GM19452 (cell line): ENCODE data around the gene PAK1.

Source experiments
- ATAC-seq: cut with Tn5 transposase; IDR thresholded peaks from one replicate; pipeline ENCODE4 v1.9.1; 2021; ENCODE audit not compliant: unreplicated experiment

Gene PAK1

DNA sequence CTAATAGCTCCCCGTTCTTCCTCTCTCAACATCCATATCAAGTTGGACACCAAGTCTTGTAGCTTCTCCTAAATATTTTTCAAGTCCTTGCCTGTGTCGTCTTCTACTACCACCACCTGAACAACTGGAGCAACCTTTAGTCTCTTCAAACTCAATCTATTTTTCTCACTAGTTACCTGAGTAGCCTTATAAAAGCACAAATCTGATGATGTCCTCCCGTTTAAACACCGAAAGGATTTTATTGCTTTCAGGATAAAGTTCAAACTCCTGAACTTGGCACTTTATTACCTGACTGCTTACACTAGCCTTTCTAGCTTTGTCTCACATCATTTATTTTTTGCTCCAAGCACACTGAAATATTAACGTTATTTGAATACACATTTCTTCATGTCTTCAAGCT lies 1.3 kb upstream of the PAK1 start:
- ATAC-seq = no peak

DNA sequence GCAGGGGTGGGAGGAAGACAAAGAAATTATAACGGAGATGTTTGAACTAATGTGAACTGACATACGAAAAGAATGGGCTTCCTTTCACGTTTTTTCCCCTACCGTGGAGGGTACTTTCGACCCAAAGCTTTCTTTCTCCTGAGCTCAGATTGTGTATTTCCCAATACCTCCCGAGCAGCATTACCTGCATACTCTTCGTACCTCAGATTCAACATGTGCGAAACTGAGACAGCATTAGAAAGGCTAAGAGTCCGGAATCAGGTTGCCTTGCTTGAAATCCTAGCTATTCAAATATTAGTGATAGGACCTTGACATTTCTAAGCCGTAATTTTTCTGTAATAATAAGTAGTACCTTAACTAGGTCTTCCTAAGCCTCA lies 778 bp upstream of the PAK1 start:
- no peak for ATAC-seq

DNA sequence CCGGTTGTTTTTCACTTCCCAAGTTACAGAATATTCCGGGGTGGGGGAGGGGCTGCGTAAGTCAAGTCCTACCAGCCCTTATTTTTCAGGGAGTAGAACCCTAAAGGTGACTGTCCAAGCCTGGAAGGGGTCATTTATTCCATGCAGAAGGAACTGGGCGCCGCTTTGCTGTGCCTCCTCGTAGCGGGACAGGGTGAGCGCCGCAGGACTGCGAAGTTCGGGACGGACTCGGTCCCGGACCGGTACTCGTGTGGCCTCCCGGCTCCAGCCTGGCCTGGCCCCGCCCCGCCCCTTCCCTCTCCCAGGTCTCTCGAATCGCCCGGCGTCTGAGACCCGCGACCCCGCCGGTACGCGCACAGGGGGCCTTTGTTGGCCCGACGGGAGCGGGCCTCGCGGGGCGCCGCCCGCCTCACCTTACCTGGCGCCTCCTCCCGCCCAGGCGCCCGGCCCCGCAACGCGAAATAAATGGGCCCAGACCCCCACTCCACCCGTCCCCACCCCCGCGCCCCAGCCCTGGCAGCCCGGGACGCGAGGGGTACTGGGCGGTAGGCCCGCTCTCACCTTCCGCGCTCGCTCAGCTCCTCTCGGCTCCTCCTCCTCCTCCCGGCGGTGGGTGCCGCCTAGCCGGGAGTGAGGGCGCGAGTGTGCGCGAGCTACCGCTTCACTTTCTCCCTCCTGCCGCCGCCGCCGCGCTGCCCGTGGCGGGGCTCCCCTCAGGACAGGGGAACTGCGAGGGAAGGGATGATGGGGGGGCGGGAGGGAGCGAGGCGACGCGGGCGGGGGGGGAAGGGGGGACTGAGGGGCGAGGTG lies 698 bp downstream of the PAK1 start:
- peak; percentile 43 for ATAC-seq

DNA sequence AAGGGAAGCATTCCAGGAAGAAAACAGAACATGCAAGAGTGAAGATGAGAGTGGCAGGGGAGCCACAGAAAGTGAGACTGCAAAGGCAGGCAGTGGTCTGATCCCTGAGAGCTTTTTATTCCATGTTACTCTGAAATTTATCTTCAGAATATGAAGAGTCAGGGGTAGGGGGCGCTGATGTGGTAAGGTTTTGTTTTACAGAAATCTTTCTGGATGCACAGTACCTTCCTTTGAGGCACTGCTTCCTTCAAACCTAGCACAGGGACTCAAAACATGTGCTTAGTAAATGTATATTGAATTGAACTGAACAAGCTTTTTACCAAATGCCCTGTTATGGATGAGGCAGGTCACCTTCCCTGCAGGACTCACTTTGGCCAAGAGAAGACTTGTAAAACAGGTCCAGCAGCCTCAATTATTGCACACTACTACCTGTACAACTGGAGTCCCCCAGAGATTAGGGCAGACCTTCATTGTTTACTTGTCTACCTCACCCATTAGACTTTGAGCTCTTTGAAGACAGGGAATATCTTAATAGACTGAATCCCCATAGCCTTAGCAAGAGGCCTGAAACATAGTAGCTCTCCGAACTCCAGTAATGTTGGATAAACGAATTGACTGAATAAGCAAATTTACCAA lies 2.2 kb downstream of the PAK1 start:
- ATAC-seq = no peak

DNA sequence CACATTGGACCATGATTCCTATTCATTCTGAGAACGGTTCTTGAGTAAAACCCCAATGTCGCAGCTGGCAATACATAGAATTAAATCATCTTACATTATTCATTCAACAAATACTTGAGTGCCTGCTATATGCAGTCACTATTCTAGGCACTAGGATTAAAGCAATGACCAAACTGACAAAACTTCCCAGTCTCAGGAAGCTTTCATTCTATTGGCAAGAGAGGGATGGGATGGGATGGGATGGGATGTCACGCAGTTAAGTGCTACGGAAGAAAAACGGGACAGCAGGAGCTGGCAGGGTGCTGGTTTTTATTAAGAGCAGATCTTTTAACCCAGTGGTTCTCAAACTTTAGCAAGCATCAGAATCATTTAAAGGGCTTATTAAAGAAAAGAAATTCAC lies 2.9 kb downstream of the PAK1 start:
- ATAC-seq = no peak

DNA sequence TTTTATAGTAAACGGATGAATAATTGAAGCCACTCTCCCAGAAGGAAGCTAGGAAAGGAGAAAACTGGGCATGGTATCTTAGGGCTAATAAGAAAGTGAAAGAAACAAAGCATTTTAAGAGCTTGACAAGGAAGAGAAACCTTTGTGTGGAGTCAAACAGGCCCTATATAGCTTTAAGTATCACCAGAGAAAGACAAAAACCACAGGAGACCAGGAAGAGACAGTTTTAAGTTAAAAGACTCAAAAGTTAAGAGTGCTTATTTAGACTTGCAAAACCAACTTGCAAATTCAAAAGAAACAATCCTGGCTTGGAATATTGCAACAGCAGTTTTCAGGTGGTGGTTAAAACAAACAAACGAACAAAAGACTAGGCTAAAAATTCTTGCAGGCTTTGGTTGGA lies 3.4 kb downstream of the PAK1 start:
- ATAC-seq = peak; percentile 37

DNA sequence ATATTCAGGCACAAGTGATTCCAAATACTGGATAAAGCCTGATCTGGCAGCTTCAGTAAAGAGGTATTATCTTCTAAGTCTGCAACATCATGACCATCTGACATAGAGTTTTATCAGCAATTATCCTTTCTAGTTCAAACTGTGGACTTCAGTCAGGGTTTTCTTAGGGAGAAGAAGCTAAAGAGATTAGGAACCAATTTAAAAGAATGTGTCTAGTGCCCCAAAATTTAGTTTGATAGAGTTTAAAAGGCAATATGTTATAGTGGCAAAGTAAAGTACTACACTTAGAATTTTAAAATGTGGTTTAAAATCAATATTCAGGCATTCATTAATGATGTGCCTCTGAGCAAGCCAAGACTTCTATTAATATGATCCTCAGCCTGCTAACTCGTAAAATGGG lies 5.4 kb downstream of the PAK1 start:
- no peak for ATAC-seq

DNA sequence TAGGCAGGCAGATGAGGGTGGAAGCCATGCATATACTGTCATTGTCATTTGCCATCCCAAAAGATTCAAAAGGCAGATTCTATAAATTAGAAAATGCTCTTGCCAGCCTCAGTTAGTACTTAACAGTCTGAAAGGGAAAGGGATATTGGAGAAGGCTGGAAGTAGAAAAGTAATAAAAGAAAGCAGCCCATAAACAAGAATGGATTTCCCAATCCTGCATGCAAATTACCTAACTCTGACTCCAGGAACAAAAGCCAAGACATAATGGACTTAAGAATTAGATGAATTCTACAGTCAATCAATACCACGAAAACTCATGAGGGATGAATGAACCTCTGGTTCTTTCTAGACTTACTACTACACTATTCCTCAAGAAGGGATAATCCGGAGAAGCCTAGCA lies 5.9 kb downstream of the PAK1 start:
- ATAC-seq = no peak

DNA sequence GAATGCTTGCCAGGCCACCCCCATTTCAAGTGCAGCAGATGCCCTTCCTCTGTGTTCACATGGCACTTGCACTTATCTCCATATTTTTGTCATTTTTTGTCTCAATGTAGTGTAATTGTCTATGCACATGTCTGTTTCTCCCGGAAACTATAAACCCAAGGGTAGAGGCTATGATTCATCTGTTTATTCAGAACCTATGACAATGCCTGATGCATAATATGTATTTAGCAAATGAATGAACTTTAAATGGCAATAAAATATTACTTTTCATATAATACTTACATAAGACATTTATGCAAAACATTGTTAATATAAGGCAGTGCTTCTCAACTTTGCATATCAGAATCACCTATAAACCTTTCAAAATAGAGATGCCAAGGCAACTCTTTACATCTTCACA lies 6.7 kb downstream of the PAK1 start:
- ATAC-seq = no peak

DNA sequence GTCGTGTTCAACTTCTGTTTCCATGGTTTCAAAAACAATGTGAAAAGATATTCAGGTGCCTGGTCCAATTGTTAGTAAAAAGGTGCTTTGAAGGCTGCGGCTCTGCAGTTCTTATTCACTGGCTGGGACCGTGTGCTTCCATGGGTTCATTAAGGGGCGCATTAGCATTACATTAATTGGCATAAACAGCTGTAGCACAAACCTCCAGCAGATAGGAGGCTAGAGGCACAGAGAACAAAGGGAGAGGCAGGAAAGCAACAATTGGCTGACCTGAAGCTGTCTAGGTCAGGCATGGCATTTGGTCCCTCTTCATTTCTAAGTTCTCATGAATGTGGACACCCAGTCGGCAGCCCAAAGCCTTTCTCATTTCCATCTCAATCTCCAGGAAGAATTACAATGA lies 16.6 kb downstream of the PAK1 start:
- peak; percentile 26 for ATAC-seq

DNA sequence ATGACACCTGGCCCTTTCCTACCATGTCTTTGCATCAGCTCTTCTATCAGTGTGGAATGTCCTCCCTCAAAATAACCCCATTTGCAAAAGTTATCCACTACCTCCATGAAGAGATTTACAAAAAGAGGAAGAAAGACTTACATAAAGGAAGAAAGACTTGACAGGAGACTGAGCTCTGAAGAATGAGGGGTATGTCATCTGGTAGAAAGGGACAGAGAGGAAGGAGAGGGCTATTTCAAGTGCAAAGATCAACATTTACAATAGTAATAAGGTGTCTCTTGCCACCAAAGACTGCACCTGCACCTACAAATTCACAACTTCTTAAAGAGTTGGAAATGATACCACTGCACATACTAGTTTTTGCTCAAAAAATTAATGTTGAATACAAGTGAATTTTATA lies 18.2 kb downstream of the PAK1 start:
- no peak for ATAC-seq

DNA sequence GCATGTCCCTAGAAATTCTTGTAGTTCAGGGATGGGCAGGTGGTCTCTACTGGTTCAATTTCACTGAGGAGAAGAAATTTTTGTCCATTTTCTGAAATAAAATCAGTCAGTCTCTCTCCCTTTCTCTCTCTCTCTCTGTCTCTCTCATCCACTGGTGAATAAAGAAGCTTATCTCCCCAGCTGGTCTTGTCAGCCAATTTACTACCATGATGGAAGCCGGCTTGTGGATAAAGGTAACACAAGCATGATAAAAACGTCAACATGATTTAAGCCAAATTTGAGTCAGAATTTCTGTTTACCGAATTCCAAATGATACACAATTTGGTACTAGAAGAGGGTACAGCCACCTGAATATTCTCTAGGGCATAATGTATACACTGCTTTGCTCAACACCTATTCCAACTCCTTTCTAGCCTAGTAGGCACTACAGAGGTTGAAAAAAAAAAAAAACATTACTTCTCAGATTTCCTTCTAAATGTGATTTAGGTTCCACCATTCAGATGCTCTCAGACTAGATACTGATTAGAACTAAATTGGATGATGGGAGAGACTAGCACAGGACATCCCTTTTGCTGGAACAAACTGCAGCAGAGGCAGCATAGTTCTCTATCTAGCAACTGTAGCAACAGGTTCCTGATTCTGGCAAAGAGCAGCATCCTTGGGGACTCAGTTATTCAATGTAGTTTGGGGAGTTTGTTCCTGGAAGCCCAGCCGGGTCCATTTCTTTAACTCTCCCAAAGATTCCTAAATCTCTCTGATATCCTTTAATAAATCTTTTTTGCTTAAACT lies 18.8 kb downstream of the PAK1 start:
- ATAC-seq = no peak

DNA sequence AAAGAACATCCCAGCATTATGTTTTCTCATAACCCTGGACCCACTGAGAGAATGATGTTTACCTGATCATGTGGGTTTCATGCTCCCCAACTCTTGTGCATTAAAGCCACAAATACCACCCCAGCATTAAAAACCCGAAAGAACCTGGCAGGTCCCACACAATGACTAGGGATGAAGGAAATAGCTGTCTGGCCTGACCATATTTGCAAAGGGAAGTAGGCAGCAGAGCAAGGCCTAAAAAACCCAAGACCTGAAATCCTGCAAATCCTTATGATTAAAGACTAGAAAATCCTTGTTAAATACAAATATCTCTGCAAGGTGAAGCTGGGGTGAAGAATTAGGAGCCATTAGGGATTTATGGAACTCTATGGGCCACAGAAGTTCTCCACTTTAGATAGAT lies 23.7 kb downstream of the PAK1 start:
- ATAC-seq = no peak

DNA sequence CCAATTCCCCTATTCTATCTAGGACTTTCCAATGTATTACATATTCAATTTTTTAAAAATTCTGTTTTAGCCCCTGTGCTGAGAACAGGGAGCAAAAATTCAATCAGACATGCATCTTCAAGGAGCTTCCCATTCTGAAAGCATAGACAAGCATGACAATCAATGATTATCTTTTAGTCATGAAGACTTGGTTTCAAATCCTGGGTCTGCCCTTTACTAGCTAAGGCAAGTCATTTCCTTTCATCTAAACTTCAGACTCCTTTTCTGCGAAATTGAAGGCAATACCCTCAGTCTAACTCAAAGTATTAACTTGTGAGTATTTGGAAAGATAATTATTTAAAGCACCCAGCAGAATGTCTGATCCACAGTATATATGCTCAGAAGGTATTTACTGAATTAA lies 24.1 kb downstream of the PAK1 start:
- ATAC-seq = no peak

DNA sequence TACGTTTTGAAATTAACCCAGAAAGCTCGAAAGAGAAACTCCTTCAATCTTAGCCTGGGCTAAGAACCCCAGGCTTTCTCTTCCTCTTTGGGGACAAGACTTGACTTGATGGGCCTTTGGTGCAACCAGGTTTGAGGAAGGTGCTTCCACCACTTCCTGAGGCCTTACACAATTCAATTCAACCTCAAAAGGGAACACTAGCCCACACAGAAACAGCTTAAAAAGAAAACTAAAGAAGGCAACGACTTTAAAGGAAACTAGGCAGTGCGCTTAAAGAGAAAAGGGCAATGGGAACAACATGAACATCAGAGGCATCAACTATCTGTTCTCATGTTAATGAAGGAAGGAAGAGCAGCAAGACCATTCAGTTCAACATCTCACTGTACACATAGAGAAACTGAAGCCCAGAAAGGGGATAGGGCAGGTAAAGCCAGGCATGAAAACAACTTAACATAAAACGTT lies 24.8 kb downstream of the PAK1 start:
- peak; percentile 55 for ATAC-seq

DNA sequence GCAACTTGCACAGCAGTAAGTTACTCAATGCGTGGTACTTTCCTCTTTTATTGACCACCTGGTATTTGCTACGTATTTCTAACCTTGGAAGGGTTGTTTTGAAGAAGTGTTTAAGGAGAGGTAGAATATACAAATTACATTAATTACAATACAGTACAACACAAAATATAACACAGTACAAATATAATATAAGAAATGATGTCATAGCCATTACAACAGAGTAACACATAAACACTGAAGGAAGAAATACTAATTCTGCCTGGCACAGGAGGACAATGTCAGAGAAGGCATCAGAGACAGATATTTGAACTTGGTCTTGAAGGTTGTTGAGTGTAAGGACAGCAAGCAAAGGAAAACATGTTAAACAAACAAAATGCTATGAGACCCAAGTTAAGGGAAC lies 25.6 kb downstream of the PAK1 start:
- ATAC-seq = no peak

DNA sequence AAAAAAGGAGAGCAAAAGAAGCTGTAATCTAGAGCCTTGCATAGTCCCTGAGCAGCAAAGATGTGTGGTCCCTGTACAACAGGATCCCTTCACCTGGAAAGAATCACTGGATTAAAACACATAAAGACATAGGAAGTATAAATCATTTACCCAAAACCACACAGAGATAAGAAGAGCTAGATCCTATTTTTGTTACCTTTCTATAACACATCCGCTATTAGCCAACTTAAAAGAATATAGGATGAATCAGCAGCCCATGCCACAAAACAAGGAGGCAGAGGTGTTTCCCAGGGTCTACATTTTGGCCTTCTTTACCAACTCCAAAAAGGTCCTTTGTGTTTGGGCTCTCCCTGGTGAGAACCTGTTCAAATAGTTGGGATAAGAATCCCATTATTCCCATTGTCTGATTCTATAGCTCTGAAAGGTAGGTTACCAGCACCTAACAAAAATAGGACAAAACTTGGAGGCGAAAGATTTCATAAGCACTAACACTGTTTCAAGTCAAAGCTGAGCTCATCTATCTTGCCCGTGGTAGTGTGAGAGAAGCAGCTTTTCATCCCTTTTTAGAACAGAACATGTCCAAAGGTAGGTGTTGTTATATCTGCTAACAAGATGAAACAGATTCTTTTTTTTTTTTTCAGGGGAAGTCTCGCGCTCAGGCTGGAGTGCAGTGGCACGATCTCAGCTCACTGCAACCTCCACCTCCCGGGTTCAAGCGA lies 26.8 kb downstream of the PAK1 start:
- no peak for ATAC-seq

DNA sequence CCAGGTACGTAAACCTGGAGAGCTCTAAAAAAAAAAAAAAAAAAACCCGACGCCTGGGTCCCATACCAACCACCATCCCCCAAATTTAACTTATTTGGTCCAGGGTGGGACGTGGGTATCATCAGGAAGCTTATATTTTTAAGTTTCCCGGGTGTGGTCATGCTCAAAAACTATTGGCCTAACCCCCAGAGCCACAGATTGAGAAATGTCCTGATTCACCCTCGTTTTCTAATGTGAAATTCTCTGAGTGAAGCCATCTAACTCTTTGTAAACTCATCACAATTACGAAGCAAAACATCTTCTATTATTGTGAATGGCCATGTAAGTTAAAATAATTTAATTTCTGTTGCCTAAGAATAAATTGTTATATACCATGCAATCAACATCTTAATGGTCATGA lies 29.6 kb downstream of the PAK1 start:
- ATAC-seq = no peak

DNA sequence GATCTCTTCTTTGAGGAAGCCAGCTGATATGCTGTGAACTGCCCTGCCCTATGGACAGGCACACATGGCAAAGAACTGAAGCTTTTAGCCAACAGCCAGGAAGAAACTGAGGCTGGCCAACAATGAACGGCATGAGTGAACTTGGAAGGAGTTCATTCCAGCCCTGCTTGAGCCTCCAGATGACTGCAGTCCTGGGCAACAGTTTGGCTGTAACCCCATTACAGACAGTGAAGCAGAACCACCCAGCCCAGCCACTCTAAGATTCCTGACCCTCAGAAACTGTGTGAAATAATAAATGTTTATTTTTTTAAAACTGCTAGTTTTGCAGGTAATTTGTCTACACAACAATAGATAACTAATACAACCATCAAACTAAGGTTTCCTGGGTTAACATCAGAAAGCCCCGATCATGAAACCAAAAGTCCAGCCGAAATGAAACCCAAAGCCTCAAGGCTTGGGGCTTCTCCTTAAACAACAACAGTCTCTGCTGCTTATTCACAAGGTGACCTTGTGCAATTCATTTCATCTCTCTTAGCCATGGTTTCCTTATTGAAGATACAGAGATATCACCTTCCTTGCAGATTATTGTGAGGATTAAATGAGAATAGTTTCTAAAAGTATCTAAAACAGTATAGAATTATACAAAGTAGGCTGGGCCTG lies 31.4 kb downstream of the PAK1 start:
- peak; percentile 45 for ATAC-seq

DNA sequence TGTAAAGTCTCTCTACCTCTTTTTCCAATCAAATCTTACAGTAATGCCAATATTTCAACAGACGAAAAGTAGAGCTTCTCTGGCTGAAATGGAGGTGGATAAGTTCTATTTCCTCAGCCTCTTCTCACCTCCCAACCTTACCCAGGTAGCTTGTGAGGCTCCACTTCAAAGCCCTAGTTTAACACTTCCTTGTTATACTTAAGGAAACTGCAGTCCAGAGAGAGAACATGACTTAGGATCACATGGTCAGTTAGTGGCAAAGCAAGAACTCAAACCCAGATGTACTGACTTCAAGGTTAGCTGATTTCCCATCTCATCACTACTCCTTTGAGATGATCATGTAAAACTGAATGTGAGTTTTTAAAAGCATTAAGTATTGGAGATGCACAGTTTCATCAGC lies 32.5 kb downstream of the PAK1 start:
- ATAC-seq = no peak

DNA sequence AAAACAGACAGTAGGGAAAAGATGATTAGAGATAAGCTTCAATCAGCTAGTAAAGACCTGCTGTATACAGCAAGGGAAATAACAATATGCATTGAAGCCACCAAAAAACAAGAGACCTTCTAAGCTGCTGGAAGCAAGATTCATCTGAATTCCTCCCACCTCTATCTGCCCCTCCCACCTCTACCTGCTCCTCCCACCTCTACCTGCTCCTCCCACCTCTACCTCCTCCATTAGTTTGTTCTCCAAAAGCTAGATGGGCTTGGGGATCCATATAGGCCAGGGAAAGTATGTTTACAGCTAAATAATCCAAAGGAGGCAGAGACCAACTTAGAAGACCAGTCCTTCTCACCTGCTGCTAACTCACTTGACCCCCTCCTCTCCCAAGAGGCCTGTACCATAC lies 33.2 kb downstream of the PAK1 start:
- ATAC-seq = no peak
